Fibroblast of lung (primary cell): ENCODE data around the gene ETFRF1. TPM values are rescaled to one million over a fixed set of nuclear protein-coding genes. Genes with fewer than 3 reads are reported as not detected.

Experiments
- DNase-seq, 2 donors: peaks; one replicate each; pipeline versions ENCODE4 v3.0.0 to v3.0.0-alpha.2; 2010; ENCODE audit warnings: low read depth in 2 of 2
- H2AFZ ChIP-seq: 2 replicates; pipeline ENCODE4 v1.5.1; 2012; ENCODE audit warnings: low read length, control low read depth, inconsistent platforms
- H3K27ac ChIP-seq: 2 replicates; pipeline ENCODE4 v1.5.1; 2011; ENCODE audit warnings: low read length, control low read depth; ENCODE audit not compliant: insufficient read depth
- H3K27me3 ChIP-seq: 2 replicates; pipeline ENCODE4 v1.5.1; 2011; ENCODE audit warnings: mild to moderate bottlenecking, low read length; ENCODE audit not compliant: control insufficient read depth, insufficient read depth
- H3K36me3 ChIP-seq: 2 replicates; pipeline ENCODE4 v1.5.1; 2011; ENCODE audit warnings: low read length; ENCODE audit not compliant: control insufficient read depth, insufficient read depth
- H3K4me1 ChIP-seq: 2 replicates; pipeline ENCODE4 v1.5.1; 2011; ENCODE audit warnings: low read length; ENCODE audit not compliant: control insufficient read depth, insufficient read depth; ENCODE audit errors: extremely low read depth
- H3K4me2 ChIP-seq: 2 replicates; pipeline ENCODE4 v1.5.1; 2011; ENCODE audit warnings: low read length, control low read depth; ENCODE audit not compliant: insufficient read depth; ENCODE audit errors: extremely low read depth
- H3K4me3 ChIP-seq, 4 experiments: fragments of 200-600 bp in 1 of 4; sonication (generic) in 1 of 4; replicated peaks in 1 of 4; 2 replicates each; pipeline ENCODE4 v1.5.1; 2011 to 2016; ENCODE audit warnings: low read length in 4 of 4, low read depth in 3 of 4, mild to moderate bottlenecking in 3 of 4, control low read depth in 2 of 4, inconsistent platforms in 1 of 4, mixed read lengths in 1 of 4; ENCODE audit not compliant: insufficient read depth in 1 of 4; ENCODE audit errors: control extremely low read depth in 1 of 4
- H3K79me2 ChIP-seq: 2 replicates; pipeline ENCODE4 v1.5.1; 2012; ENCODE audit warnings: mild to moderate bottlenecking, low read length, inconsistent platforms; ENCODE audit not compliant: control insufficient read depth, insufficient read depth
- H3K9ac ChIP-seq: 2 replicates; pipeline ENCODE4 v1.5.1; 2011; ENCODE audit warnings: mild to moderate bottlenecking, low read length, control low read depth; ENCODE audit not compliant: insufficient read depth
- H3K9me3 ChIP-seq: 2 replicates; pipeline ENCODE4 v1.5.1; 2012; ENCODE audit warnings: low read depth, low read length; ENCODE audit not compliant: control insufficient read depth, insufficient read depth
- H4K20me1 ChIP-seq: 2 replicates; pipeline ENCODE4 v1.5.1; 2011; ENCODE audit warnings: low read length; ENCODE audit not compliant: control insufficient read depth, insufficient read depth; ENCODE audit errors: extremely low read depth
- EZH2 ChIP-seq: IDR thresholded peaks from 2 replicates; pipeline ENCODE4 v1.5.1; 2012; ENCODE audit warnings: low read length, control low read depth, mild to moderate bottlenecking; ENCODE audit errors: missing control alignments
- polyA minus RNA-seq: library from RNA; depleted of rRNA, polyadenylated mRNA; stranded (reverse); fragments of >200 nt; gene quantifications from 2 replicates; pipeline ENCODE4 v1.2.3, GENCODE V29; 2011; ENCODE audit warnings: low replicate concordance
- polyA plus RNA-seq, 2 donors: library from polyadenylated mRNA; depleted of rRNA in 1 of 2; stranded (reverse) in 1 of 2; unstranded in 1 of 2; fragments of >200 nt; gene quantifications; 2 replicates each; pipeline ENCODE4 v1.2.1, GENCODE V29; 2011 to 2012; ENCODE audit warnings: missing spikeins in 1 of 2
- total RNA-seq: library from RNA; depleted of rRNA; stranded (reverse); fragments of >200 nt; gene quantifications from 2 replicates; pipeline ENCODE4 v1.2.1, GENCODE V29; 2014
- TF ChIP-seq, protein P1 (sequence below), 2 donors: IDR thresholded peaks in 1 of 2; conservative IDR thresholded peaks in 1 of 2; 1 replicate in 1 of 2; 2 replicates in 1 of 2; pipeline ENCODE4 v1.5.1; 2011 to 2012; ENCODE audit warnings: low read length in 2 of 2, control low read depth in 1 of 2, inconsistent platforms in 1 of 2, low read depth in 1 of 2, mild to moderate bottlenecking in 1 of 2

ETFRF1 gene, protein sequence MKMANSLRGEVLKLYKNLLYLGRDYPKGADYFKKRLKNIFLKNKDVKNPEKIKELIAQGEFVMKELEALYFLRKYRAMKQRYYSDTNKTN
- total RNA-seq (13.9 and 17.3 TPM in 2 replicates), polyA plus RNA-seq (23.4 and 28.0 TPM in 2 replicates), polyA minus RNA-seq (not detected in 2 replicates)
- polyA plus RNA-seq (2012) = 14.8 and 18.3 TPM in 2 replicates

DNA sequence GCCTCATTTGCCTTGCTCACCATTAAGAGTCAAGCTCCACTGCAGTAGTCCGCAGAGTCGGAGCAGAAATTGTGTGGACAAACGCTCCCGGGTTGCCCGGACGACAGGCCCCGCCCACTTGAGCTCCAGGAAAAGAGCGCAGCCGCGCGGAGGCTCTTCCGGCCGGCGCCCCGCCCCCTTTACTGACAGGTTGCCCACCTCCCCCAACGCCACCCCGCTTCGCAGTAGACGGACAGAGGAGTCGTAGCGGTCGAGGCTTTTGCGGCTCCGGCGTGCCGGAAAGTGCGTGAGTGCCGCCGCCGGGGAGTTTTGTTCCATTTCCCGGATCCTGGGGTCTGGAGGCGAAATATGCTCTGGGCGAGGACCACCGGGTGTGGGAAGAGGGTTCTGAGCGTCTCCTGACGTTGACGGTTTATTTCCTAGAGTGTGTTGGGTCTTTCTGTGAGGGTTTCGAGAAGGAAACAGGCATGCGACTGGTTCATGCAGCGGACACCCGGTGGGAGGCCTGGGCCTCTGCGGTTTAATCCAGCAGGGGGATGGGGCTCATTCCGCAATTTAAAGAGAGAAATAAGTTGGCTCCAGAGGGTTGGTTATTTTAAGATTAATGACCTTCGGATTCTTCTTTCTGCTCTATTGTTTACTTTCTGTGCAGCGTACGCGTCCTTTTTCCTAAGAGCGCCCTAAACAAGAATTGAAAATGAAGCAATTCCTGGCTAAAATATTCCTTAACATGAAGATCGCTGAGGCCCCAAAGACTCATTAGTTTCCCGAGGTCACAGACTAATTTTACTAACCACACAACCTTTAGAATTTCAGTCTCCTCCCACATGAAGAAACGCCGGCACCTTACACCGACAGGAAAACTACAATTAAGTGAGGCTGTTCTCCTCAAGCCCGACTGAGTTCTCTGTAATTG lies at the start of gene ETFRF1, which contains the start of gene DNAI7:
ETFRF1 (plus strand) TSS at position 182 of the 916 bp plus-strand sequence. CDS start 8,720 bp downstream, outside the sequence.
DNAI7 (minus strand) TSS at position 105 of the 916 bp plus-strand sequence; CDS start at position 23, 82 bp downstream.
- Histone ChIP-seq H4K20me1 (no peaks in the 10 kb centered on the region), H2AFZ (peak within 1 kb of the TSS; percentile 97), H3K36me3 (no peaks in the 10 kb centered on the region), H3K27me3 (no peaks in the 10 kb centered on the region), H3K4me1 (no peaks in the 10 kb centered on the region), H3K4me3 (peak within 1 kb of the TSS; percentile 81 to 97 (median 89)), H3K79me2 (peaks cover 6% of the 10 kb centered on the region), H3K4me2 (peak within 1 kb of the TSS; percentile 88), H3K9me3 (no peaks in the 10 kb centered on the region), H3K27ac (peak within 1 kb of the TSS; percentile 98), H3K9ac (peak within 1 kb of the TSS; percentile 90)
- TF ChIP-seq, protein P1, sequence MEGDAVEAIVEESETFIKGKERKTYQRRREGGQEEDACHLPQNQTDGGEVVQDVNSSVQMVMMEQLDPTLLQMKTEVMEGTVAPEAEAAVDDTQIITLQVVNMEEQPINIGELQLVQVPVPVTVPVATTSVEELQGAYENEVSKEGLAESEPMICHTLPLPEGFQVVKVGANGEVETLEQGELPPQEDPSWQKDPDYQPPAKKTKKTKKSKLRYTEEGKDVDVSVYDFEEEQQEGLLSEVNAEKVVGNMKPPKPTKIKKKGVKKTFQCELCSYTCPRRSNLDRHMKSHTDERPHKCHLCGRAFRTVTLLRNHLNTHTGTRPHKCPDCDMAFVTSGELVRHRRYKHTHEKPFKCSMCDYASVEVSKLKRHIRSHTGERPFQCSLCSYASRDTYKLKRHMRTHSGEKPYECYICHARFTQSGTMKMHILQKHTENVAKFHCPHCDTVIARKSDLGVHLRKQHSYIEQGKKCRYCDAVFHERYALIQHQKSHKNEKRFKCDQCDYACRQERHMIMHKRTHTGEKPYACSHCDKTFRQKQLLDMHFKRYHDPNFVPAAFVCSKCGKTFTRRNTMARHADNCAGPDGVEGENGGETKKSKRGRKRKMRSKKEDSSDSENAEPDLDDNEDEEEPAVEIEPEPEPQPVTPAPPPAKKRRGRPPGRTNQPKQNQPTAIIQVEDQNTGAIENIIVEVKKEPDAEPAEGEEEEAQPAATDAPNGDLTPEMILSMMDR (conservative IDR thresholded peaks at IDR 0.05 in 1 of 2, IDR thresholded peaks at IDR 0.05 in 1 of 2; ENCODE audit: low read depth in 1 of 2, low read length in 2 of 2) = peak in 1 of 2 donors; percentile 4
- TF ChIP-seq EZH2 = no peak
- peak; percentile 91 to 93 for DNase-seq

DNA sequence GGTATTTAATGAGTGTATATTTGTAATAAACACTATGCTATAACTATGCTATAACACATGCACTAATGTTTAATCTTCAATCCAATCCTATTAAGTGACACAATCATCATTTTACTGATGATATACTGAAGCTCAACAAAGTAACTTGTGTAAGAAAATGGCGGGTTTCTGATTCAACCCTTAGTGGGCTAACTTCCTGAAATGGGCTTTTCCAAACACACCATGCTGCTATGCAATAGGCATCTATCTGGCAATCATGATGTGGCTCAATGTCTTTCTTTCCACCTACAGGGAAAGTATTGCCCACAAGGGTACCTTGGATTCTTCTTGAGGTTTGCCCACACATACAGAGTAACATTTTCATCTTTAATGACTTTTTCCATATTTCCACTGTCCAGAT lies 48.4 kb upstream of the ETFRF1 start:
- H3K36me3 ChIP-seq = no peaks in the 10 kb centered on the region
- no peak overlapping the region for H3K27ac ChIP-seq
- no peaks in the 10 kb centered on the region for H3K27me3 ChIP-seq
- no peak overlapping the region for H3K4me2 ChIP-seq
- no peaks in the 10 kb centered on the region for H4K20me1 ChIP-seq
- no peak for DNase-seq
- H2AFZ ChIP-seq = no peak overlapping the region
- H3K4me3 ChIP-seq = no peak overlapping the region
- H3K9ac ChIP-seq = no peak overlapping the region
- no peaks in the 10 kb centered on the region for H3K79me2 ChIP-seq
- no peak for TF ChIP-seq EZH2
- TF ChIP-seq, protein P1 (conservative IDR thresholded peaks at IDR 0.05 in 1 of 2, IDR thresholded peaks at IDR 0.05 in 1 of 2; ENCODE audit: low read depth in 1 of 2, low read length in 2 of 2) = no peak
- peaks cover 3% of the 10 kb centered on the region for H3K4me1 ChIP-seq
- no peaks in the 10 kb centered on the region for H3K9me3 ChIP-seq

DNA sequence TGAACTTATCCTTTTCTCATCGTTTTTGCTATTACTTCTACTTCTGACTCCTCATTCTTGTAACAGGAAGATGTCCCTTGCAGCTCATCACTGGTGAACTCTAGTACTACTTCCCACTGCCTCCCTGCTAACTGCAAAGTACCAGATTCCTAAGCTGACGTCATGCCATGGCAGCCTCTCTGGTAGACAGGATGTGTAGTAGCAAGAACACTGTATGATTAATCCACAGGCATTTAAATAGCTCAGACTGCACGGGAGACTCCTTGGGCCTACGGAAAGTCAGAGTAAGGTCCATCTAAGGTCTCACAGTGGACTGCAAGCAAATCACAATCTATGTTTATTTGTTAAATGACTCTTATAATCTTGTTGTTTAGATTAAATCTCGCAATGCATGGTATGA lies 43.6 kb upstream of the ETFRF1 start:
- Histone ChIP-seq H3K4me1 (peaks cover 9% of the 10 kb centered on the region), H4K20me1 (no peaks in the 10 kb centered on the region), H3K27me3 (no peaks in the 10 kb centered on the region), H3K9ac (no peak overlapping the region), H3K79me2 (no peaks in the 10 kb centered on the region), H3K9me3 (no peaks in the 10 kb centered on the region), H2AFZ (peak overlapping the region; percentile 31), H3K4me2 (no peak overlapping the region), H3K4me3 (no peak overlapping the region), H3K27ac (peak overlapping the region; percentile 69), H3K36me3 (no peaks in the 10 kb centered on the region)
- TF ChIP-seq EZH2 = no peak
- TF ChIP-seq, protein P1 (conservative IDR thresholded peaks at IDR 0.05 in 1 of 2, IDR thresholded peaks at IDR 0.05 in 1 of 2; ENCODE audit: low read depth in 1 of 2, low read length in 2 of 2) = no peak
- DNase-seq = peak; percentile 98 to 99
